D721Med (cell line): ENCODE data around the gene PLAGL2.

Source experiments
- DNase-seq: peaks from one replicate; pipeline ENCODE4 v3.0.0; 2011; ENCODE audit warnings: low spot score; ENCODE audit not compliant: insufficient read length
- FAIRE-seq: peaks from 2 replicates; lab custom pipeline; 2011; peaks lifted over from hg19 to GRCh38; lab: Jason Lieb, UNC
- TF ChIP-seq, protein P1 (sequence below): IDR thresholded peaks from 2 replicates; pipeline ENCODE4 v1.5.1; 2012; ENCODE audit warnings: mild to moderate bottlenecking, control low read depth; ENCODE audit not compliant: insufficient read depth; ENCODE audit errors: missing control alignments

PLAGL2 gene

GRCh38 chr20:32236048-32236533 lies 28.5 kb upstream of the PLAGL2 start:
- TF ChIP-seq, protein P1, sequence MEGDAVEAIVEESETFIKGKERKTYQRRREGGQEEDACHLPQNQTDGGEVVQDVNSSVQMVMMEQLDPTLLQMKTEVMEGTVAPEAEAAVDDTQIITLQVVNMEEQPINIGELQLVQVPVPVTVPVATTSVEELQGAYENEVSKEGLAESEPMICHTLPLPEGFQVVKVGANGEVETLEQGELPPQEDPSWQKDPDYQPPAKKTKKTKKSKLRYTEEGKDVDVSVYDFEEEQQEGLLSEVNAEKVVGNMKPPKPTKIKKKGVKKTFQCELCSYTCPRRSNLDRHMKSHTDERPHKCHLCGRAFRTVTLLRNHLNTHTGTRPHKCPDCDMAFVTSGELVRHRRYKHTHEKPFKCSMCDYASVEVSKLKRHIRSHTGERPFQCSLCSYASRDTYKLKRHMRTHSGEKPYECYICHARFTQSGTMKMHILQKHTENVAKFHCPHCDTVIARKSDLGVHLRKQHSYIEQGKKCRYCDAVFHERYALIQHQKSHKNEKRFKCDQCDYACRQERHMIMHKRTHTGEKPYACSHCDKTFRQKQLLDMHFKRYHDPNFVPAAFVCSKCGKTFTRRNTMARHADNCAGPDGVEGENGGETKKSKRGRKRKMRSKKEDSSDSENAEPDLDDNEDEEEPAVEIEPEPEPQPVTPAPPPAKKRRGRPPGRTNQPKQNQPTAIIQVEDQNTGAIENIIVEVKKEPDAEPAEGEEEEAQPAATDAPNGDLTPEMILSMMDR = no peak

DNA sequence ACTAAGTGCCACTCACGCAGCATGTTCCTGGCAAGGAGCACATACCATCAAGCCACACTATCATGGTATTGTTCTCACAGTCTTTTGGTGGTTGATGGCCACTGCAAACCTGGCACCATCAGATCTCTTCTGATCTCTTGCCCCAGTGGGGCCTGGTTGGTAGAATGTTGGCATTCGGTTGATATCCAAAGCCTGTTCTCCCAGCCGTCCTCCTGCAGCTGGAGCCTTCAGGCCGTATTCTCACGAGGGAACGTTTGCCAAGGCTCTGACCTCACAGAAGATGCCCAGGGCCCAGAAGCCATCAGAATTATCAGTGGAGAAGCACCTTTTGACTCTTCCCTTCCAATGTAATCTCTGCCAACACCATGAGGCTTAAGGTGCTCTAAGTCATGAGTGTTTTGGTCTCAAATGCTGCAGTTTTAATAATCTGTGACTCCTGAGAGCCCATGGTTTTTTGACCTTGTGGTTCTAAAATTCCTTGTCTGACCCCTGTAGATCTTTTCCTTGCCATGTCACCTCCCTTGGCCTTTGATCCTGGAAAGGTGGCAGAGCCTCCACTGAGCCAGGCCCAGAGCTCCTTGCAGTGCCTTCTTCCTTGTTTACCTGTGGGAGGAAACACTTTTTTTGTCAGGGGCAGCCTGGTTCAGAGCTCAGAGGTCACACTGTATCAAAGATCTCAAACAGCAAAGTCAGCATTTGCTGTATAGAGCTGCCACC lies 27.9 kb upstream of the PLAGL2 start:
- FAIRE-seq (no peak), DNase-seq (no peak)
- TF ChIP-seq, protein P1 = no peak

More at GRCh38 chr20:32236048-32236533, 28.5 kb upstream of the PLAGL2 start:
- DNase-seq (no peak), FAIRE-seq (no peak)

GRCh38 chr20:32234135-32234808 lies 26.7 kb upstream of the PLAGL2 start:
- no peak for DNase-seq
- TF ChIP-seq, protein P1 = no peak
- no peak for FAIRE-seq

DNA sequence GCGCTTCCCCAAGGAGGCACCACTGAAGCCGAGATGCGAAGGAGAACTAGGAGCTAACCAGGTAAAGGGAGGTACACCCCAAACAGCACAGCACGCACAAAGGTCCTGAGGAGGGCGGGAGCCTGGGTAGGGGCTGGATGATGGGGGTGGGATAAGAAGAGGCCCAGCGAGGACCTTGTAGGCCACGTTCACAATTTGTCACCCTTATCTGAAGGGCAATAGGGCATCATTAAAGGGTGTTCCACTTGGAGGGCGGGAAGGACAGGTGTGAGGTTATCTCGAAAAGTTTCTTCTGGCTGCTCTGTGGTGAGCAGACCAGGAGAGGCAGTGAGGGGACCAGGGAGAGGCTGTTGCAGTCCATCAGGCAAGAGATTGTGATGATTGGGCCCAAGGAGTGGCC lies 25.7 kb upstream of the PLAGL2 start:
- TF ChIP-seq, protein P1 = no peak
- FAIRE-seq (no peak), DNase-seq (no peak)

GRCh38 chr20:32232326-32232886 lies 24.9 kb upstream of the PLAGL2 start:
- FAIRE-seq (no peak), DNase-seq (no peak)
- TF ChIP-seq, protein P1 = no peak

- DNase-seq (no peak), FAIRE-seq (no peak)
- TF ChIP-seq, protein P1 = no peak
These were observed 24.3 kb upstream of the PLAGL2 start for GRCh38 chr20:32231847-32232246.
